Ecto neural progenitor cell (in vitro differentiated cells): ENCODE data around the gene STAG1.
"Not testable (repeated sequence)": the region's sequence is repeated elsewhere in the genome, so short reads cannot be mapped to it uniquely, and the experiment has no call there.

ENCODE experiments used
- DNase-seq: peaks from one replicate; pipeline ENCODE4 v3.0.0-alpha.2; 2018; ENCODE audit warnings: low spot score

Gene STAG1

GRCh38 chr3:136396916-136397315 lies 355.3 kb downstream of the STAG1 start:
- no peak for DNase-seq

- DNase-seq, result no peak
These were observed 361.6 kb downstream of the STAG1 start for GRCh38 chr3:136390574-136390973.

GRCh38 chr3:136387031-136387430 lies 365.1 kb downstream of the STAG1 start:
- DNase-seq, result no peak

GRCh38 chr3:136385457-136385856 lies 366.7 kb downstream of the STAG1 start:
- no peak for DNase-seq

GRCh38 chr3:136381051-136381450 lies 371.1 kb downstream of the STAG1 start:
- no peak for DNase-seq

- no peak for DNase-seq
These were observed 371.6 kb downstream of the STAG1 start for GRCh38 chr3:136380530-136380929.

GRCh38 chr3:136378011-136378410 lies 374.2 kb downstream of the STAG1 start:
- DNase-seq, result no peak

GRCh38 chr3:136377508-136377907 lies 374.7 kb downstream of the STAG1 start:
- DNase-seq, result no peak

GRCh38 chr3:136375800-136376199 lies 376.4 kb downstream of the STAG1 start:
- not testable (repeated sequence) for DNase-seq

GRCh38 chr3:136366289-136366688 lies 385.9 kb downstream of the STAG1 start:
- no peak for DNase-seq

- DNase-seq, result no peak
These were observed 398.7 kb downstream of the STAG1 start for GRCh38 chr3:136353461-136353860.

- no peak for DNase-seq
These were observed 400.3 kb downstream of the STAG1 start for GRCh38 chr3:136351905-136352304.

- DNase-seq, result no peak
These were observed 400.8 kb downstream of the STAG1 start for GRCh38 chr3:136351351-136351750.

- no peak for DNase-seq
These were observed 401.6 kb downstream of the STAG1 start for GRCh38 chr3:136350557-136350956.

GRCh38 chr3:136350132-136350531 lies 402.0 kb downstream of the STAG1 start:
- DNase-seq, result no peak

- no peak for DNase-seq
These were observed 405.7 kb downstream of the STAG1 start for GRCh38 chr3:136346486-136346885.

GRCh38 chr3:136343873-136344555 lies 408.2 kb downstream of the STAG1 start:
- DNase-seq, result no peak

GRCh38 chr3:136343446-136343845 lies 408.7 kb downstream of the STAG1 start:
- no peak for DNase-seq

- no peak for DNase-seq
These were observed 415.7 kb downstream of the STAG1 start for GRCh38 chr3:136336329-136337100.

GRCh38 chr3:136334726-136335125 lies 417.5 kb downstream of the STAG1 start:
- not testable (repeated sequence) for DNase-seq

- no peak for DNase-seq
These were observed 418.0 kb downstream of the STAG1 start for GRCh38 chr3:136334209-136334608.

- DNase-seq, result no peak
These were observed 419.4 kb downstream of the STAG1 start for GRCh38 chr3:136332776-136333175.

- no peak for DNase-seq
These were observed 419.9 kb downstream of the STAG1 start for GRCh38 chr3:136332302-136332701.

GRCh38 chr3:136330900-136331299 lies 421.3 kb downstream of the STAG1 start:
- no peak for DNase-seq
